GM12878 (cell line): Measurements from ENCODE around the gene MGLL. TPM values are rescaled to one million over a fixed set of nuclear protein-coding genes. Genes with fewer than 3 reads are reported as not detected.

Experiments
- ATAC-seq: fragments of 200-7000 bp; cut with Tn5 transposase; 3 replicates; pipeline ENCODE4 v1.9.1; 2020; ENCODE audit warnings: mild to moderate bottlenecking, moderate library complexity
- BruUV-seq: library from RNA; stranded (reverse); fragments of 400-500 nt; replicated peaks from 2 replicates; lab custom pipeline; 2021; lab: Mats Ljungman, UMichigan
- CTCF ChIA-PET: fragments of 300-600 bp; sonication (Branson Sonifier 250); formaldehyde crosslinking; extraction: SDS; loops from one replicate; lab custom pipeline; 2021; ENCODE audit warnings: inconsistent platforms; lab: Yijun Ruan, JAX
- POLR2A ChIA-PET: fragments of 350-600 bp; formaldehyde crosslinking; extraction: SDS; loops from one replicate; lab custom pipeline; 2021; ENCODE audit warnings: inconsistent platforms; lab: Charles Lee
- RAD21 ChIA-PET: fragments of 300-600 bp; sonication (Branson Sonifier 250); formaldehyde crosslinking; loops from one replicate; lab custom pipeline; 2023; ENCODE audit warnings: antibody characterized with exemption; ENCODE audit not compliant: unreplicated experiment; lab: Charles Lee
- SMC1A ChIA-PET: fragments of 300-600 bp; sonication (Branson Sonifier 250); formaldehyde crosslinking; loops from one replicate; lab custom pipeline; 2023; ENCODE audit not compliant: unreplicated experiment, uncharacterized antibody; lab: Charles Lee
- DNase-seq: peaks from one replicate; pipeline ENCODE4 v3.0.0-alpha.2; 2011; ENCODE audit warnings: low read depth, low spot score
- FAIRE-seq: peaks from 3 replicates; lab custom pipeline; 2011; peaks lifted over from hg19 to GRCh38; lab: Jason Lieb, UNC
- H2AFZ ChIP-seq: 2 replicates; pipeline ENCODE4 v1.6.0; 2011; ENCODE audit warnings: low read depth, low read length, control low read depth; ENCODE audit not compliant: control insufficient read depth
- H3K27ac ChIP-seq: 2 replicates; pipeline ENCODE4 v1.5.1; 2011; ENCODE audit warnings: control low read depth; ENCODE audit not compliant: control insufficient read depth, insufficient read depth
- H3K27me3 ChIP-seq, 2 experiments: replicated peaks in 1 of 2; 2 replicates each; pipeline versions ENCODE4 v1.6.0 to v1.6.1; 2011; ENCODE audit warnings: low read length in 1 of 2; ENCODE audit not compliant: control insufficient read depth in 2 of 2, insufficient read depth in 2 of 2
- H3K36me3 ChIP-seq, 2 experiments: 2 replicates each; pipeline ENCODE4 v1.5.1; 2011; ENCODE audit warnings: low read length in 1 of 2; ENCODE audit not compliant: control insufficient read depth in 2 of 2, insufficient read depth in 2 of 2
- H3K4me1 ChIP-seq: 2 replicates; pipeline ENCODE4 v1.6.1; 2011; ENCODE audit warnings: mild to moderate bottlenecking, low read length, moderate library complexity, mixed read lengths; ENCODE audit not compliant: control insufficient read depth, insufficient read depth
- H3K4me2 ChIP-seq: 2 replicates; pipeline ENCODE4 v1.6.0; 2011; ENCODE audit warnings: control low read depth; ENCODE audit not compliant: control insufficient read depth, insufficient read depth
- H3K4me3 ChIP-seq: fragments of 200-600 bp; sonication (generic); 2 replicates; pipeline ENCODE4 v1.5.1; 2016
- H3K79me2 ChIP-seq: 2 replicates; pipeline ENCODE4 v1.6.0; 2011; ENCODE audit warnings: low read length; ENCODE audit not compliant: control insufficient read depth, insufficient read depth
- H3K9ac ChIP-seq: 2 replicates; pipeline ENCODE4 v1.8.0; 2011; ENCODE audit warnings: low read length, control low read depth, mixed read lengths; ENCODE audit not compliant: control insufficient read depth, insufficient read depth
- H3K9me3 ChIP-seq: replicated peaks from 3 replicates; pipeline ENCODE4 v1.5.1; 2011; ENCODE audit warnings: mild to moderate bottlenecking, low read length; ENCODE audit not compliant: control insufficient read depth, insufficient read depth
- H4K20me1 ChIP-seq: 2 replicates; pipeline ENCODE4 v1.6.0; 2011; ENCODE audit not compliant: control insufficient read depth, insufficient read depth
- ATF2 ChIP-seq: IDR thresholded peaks from 2 replicates; pipeline ENCODE4 v1.6.1; 2012; ENCODE audit warnings: low read length, inconsistent platforms
- BCL11A ChIP-seq: IDR thresholded peaks from 2 replicates; pipeline ENCODE4 v1.6.1; 2011; ENCODE audit warnings: low read depth, low read length
- CBFB ChIP-seq: IDR thresholded peaks from 2 replicates; pipeline ENCODE4 v1.6.1; 2016; ENCODE audit warnings: antibody characterized with exemption, low read depth
- ELK1 ChIP-seq: IDR thresholded peaks from 2 replicates; pipeline ENCODE4 v1.6.1; 2012; ENCODE audit warnings: low read depth, low read length, improper control_type of control experiment
- ESRRA ChIP-seq: IDR thresholded peaks from 2 replicates; pipeline ENCODE4 v1.6.1; 2012; ENCODE audit warnings: mild to moderate bottlenecking, low read length, improper control_type of control experiment
- IRF5 ChIP-seq: fragments of 450-650 bp; IDR thresholded peaks from 2 replicates; pipeline ENCODE4 v1.6.1; 2017; ENCODE audit warnings: borderline replicate concordance
- LARP7 ChIP-seq: fragments of 450-650 bp; IDR thresholded peaks from 2 replicates; pipeline ENCODE4 v1.6.1; 2017; ENCODE audit warnings: mild to moderate bottlenecking
- STAT1 ChIP-seq: fragments of 450-650 bp; conservative IDR thresholded peaks from 2 replicates; pipeline ENCODE4 v1.6.1; 2014; ENCODE audit warnings: antibody characterized with exemption, mild to moderate bottlenecking
- ZNF384 ChIP-seq: IDR thresholded peaks from 2 replicates; pipeline ENCODE4 v1.6.1; 2012; ENCODE audit warnings: low read depth, mild to moderate bottlenecking, low read length, improper control_type of control experiment, borderline replicate concordance
- WGBS: methylation state at CpG from one replicate; pipeline ENCODE4 v1.1.6; 2016; ENCODE audit warnings: low lambda C conversion rate; ENCODE audit not compliant: insufficient replicate concordance, insufficient coverage; ENCODE audit errors: missing lambda C conversion rate; 5-methylcytosine and 5-hydroxymethylcytosine counted together
- in situ Hi-C: fragments of 300-500 bp; cut with MboI; formaldehyde crosslinking; loops from 9 replicates; pipeline ENCODE4 v1.14.3; 2018; ENCODE audit warnings: mixed read lengths
- intact Hi-C: fragments of 100-400 bp; cut with micrococcal nuclease; formaldehyde crosslinking; loops from one replicate; pipeline ENCODE4 v1.14.2; 2022; ENCODE audit not compliant: unreplicated experiment
- polyA plus RNA-seq, 11 experiments: library from polyadenylated mRNA; depleted of rRNA in 4 of 11; unstranded in 6 of 11; stranded (reverse) in 5 of 11; fragments of >200 nt; fragmentation: Nextera tagmentation in 4 of 11; fragmentation: Illumina TruSeq in 1 of 11; extraction: Ambion mirVana in 4 of 11; extraction: Trizol in 1 of 11; gene quantifications; 1 replicate in 1 of 11; 2 replicates in 10 of 11; pipeline versions ENCODE4 v1.2.1 to v1.2.3, GENCODE V29; 2011 to 2016; ENCODE audit warnings: inconsistent platforms in 2 of 11, missing spikeins in 2 of 11, low read depth in 1 of 11
- total RNA-seq, 4 experiments: library from RNA; depleted of rRNA in 3 of 4; stranded (reverse); fragments of >200 nt in 3 of 4; fragmentation: Illumina TruSeq in 1 of 4; extraction: Trizol in 1 of 4; gene quantifications; 2 replicates each; pipeline versions ENCODE4 v1.2.1 to v1.2.3, GENCODE V29; 2013 to 2021
- TF ChIP-seq, protein P1 (sequence below): fragments of 450-650 bp; IDR thresholded peaks from 2 replicates; pipeline ENCODE4 v1.6.1; 2016; ENCODE audit warnings: mild to moderate bottlenecking
- TF ChIP-seq, protein P2 (sequence below): fragments of 450-650 bp; conservative IDR thresholded peaks from 2 replicates; pipeline ENCODE4 v1.6.1; 2017; ENCODE audit warnings: mild to moderate bottlenecking, moderate library complexity
- TF ChIP-seq, protein P3 (sequence below): IDR thresholded peaks from 2 replicates; pipeline ENCODE4 v1.6.1; 2011; ENCODE audit warnings: low read depth, low read length, improper control_type of control experiment, borderline replicate concordance

MGLL gene
- total and polyA plus RNA-seq, 10 of the 15 experiments (the other 5 are each of a cell fraction or from before 2014, with no cell fraction given) = 44.9 to 177 (median 72.9) TPM

DNA sequence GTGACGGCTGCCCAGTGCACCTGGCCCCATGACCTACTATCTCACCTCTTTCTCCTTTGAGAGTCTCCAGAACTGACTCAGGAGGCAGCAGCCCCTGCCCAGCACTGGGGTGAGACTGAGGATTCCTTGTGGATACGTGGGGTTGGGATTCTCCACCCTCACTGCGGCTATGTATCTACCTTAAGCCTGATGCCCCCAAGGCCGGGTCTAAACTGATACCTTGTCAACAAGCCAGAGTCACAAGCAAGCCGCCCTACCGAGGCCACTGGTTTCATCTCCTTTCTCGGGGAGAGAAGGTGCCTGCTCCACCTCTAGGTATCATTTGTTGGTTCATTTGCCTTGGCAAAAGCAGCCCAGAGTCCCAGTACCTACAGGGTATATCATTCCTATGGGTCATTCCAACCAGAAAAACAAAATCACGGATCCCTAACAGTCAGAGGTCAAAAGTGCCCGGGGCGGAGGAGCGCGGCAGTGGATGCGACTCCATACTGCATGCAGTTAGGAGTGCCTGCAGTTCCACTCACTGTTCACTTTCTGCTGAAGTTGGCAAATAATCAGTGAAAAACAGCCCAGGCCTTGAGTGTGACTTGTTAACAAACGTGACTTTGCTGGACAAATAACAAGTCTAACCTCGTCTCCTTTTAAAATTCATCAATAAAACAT, 102.0 kb downstream of the MGLL start:
- Histone ChIP-seq H3K79me2 (peaks cover 5% of the 10 kb centered on the region), H3K4me1 (peaks cover 6% of the 10 kb centered on the region; the same call in 1 of the 2 replicates), H3K9ac (no peak overlapping the region), H3K27ac (no peak overlapping the region), H4K20me1 (no peaks in the 10 kb centered on the region), H3K36me3 (peaks cover 28 to 37% of the 10 kb centered on the region in 2 experiments), H3K4me2 (no peak overlapping the region), H3K9me3 (no peaks in the 10 kb centered on the region), H2AFZ (no peak overlapping the region), H3K4me3 (no peak overlapping the region), H3K27me3 (no peaks in the 10 kb centered on the region)
- no peak for DNase-seq
- no TSS peak for BruUV-seq
- ChIA-PET RAD21 (no interaction called here), POLR2A (no interaction called here), CTCF (no interaction called here), SMC1A (no interaction called here)
- 92% methylated on average over 15 of the region's 15 CpGs for WGBS
- intact Hi-C loops = no loop called here
- no peak for ATAC-seq
- FAIRE-seq = no peak
- in situ Hi-C loops = no loop called here
- TF ChIP-seq ATF2 (no peak), BCL11A (no peak), ZNF384 (no peak), LARP7 (no peak), IRF5 (no peak), ESRRA (no peak), CBFB (no peak), STAT1 (no peak), ELK1 (no peak)
- TF ChIP-seq, protein P1, sequence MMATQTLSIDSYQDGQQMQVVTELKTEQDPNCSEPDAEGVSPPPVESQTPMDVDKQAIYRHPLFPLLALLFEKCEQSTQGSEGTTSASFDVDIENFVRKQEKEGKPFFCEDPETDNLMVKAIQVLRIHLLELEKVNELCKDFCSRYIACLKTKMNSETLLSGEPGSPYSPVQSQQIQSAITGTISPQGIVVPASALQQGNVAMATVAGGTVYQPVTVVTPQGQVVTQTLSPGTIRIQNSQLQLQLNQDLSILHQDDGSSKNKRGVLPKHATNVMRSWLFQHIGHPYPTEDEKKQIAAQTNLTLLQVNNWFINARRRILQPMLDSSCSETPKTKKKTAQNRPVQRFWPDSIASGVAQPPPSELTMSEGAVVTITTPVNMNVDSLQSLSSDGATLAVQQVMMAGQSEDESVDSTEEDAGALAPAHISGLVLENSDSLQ = no peak
- TF ChIP-seq, protein P2, sequence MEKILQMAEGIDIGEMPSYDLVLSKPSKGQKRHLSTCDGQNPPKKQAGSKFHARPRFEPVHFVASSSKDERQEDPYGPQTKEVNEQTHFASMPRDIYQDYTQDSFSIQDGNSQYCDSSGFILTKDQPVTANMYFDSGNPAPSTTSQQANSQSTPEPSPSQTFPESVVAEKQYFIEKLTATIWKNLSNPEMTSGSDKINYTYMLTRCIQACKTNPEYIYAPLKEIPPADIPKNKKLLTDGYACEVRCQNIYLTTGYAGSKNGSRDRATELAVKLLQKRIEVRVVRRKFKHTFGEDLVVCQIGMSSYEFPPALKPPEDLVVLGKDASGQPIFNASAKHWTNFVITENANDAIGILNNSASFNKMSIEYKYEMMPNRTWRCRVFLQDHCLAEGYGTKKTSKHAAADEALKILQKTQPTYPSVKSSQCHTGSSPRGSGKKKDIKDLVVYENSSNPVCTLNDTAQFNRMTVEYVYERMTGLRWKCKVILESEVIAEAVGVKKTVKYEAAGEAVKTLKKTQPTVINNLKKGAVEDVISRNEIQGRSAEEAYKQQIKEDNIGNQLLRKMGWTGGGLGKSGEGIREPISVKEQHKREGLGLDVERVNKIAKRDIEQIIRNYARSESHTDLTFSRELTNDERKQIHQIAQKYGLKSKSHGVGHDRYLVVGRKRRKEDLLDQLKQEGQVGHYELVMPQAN = no peak
- TF ChIP-seq, protein P3, sequence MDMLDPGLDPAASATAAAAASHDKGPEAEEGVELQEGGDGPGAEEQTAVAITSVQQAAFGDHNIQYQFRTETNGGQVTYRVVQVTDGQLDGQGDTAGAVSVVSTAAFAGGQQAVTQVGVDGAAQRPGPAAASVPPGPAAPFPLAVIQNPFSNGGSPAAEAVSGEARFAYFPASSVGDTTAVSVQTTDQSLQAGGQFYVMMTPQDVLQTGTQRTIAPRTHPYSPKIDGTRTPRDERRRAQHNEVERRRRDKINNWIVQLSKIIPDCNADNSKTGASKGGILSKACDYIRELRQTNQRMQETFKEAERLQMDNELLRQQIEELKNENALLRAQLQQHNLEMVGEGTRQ = no peak
